Subcutaneous abdominal adipose tissue (tissue), 5 donors: ENCODE data around the gene WEE1.

Experiments used
- H3K27ac ChIP-seq: one replicate; pipeline ENCODE4 v1.7.0; 2013; ENCODE audit warnings: low read depth, mild to moderate bottlenecking, inconsistent platforms, low read length, moderate library complexity
- H3K27me3 ChIP-seq, 5 donors: one replicate each; pipeline ENCODE4 v1.7.0; 2013; ENCODE audit warnings: low read length in 5 of 5, inconsistent platforms in 1 of 5; ENCODE audit not compliant: control insufficient read depth in 5 of 5, insufficient read depth in 4 of 5
- H3K36me3 ChIP-seq, 5 donors: one replicate each; pipeline ENCODE4 v1.7.0; 2013; ENCODE audit warnings: low read length in 5 of 5; ENCODE audit not compliant: control insufficient read depth in 5 of 5, insufficient read depth in 5 of 5
- H3K4me1 ChIP-seq, 5 donors: one replicate each; pipeline ENCODE4 v1.7.0; 2013; ENCODE audit warnings: low read length in 5 of 5, mild to moderate bottlenecking in 3 of 5, moderate library complexity in 1 of 5; ENCODE audit not compliant: control insufficient read depth in 5 of 5, insufficient read depth in 5 of 5
- H3K4me3 ChIP-seq, 5 donors: one replicate each; pipeline ENCODE4 v1.7.0; 2013; ENCODE audit warnings: low read length in 5 of 5, low read depth in 1 of 5
- H3K9ac ChIP-seq, 5 donors: one replicate each; pipeline ENCODE4 v1.7.0; 2013; ENCODE audit warnings: low read length in 5 of 5, mild to moderate bottlenecking in 4 of 5, moderate library complexity in 3 of 5
- H3K9me3 ChIP-seq, 5 donors: one replicate each; pipeline ENCODE4 v1.7.0; 2013; ENCODE audit warnings: low read length in 5 of 5; ENCODE audit not compliant: control insufficient read depth in 5 of 5
- donor health status: healthy.
- donor health status: healthy.
- donor health status: healthy.
- donor health status: healthy.
- donor health status: healthy.

Gene WEE1

GRCh38 chr11:9606809-9607510, 33.5 kb downstream of the WEE1 start:
- H3K9ac ChIP-seq: no peak overlapping the region
- H3K27me3 ChIP-seq: no peaks in the 10 kb centered on the region
- no peaks in the 10 kb centered on the region for H3K9me3 ChIP-seq
- no peaks in the 10 kb centered on the region for H3K36me3 ChIP-seq
- H3K4me1 ChIP-seq: no peaks in the 10 kb centered on the region
- no peak overlapping the region for H3K27ac ChIP-seq
- no peak overlapping the region for H3K4me3 ChIP-seq

- Histone ChIP-seq H3K27ac (no peak overlapping the region), H3K4me3 (no peak overlapping the region), H3K36me3 (no peaks in the 10 kb centered on the region), H3K9ac (no peak overlapping the region), H3K9me3 (no peaks in the 10 kb centered on the region), H3K4me1 (peaks cover 0 to under 1% (median 0%) of the 10 kb centered on the region in 5 donors), H3K27me3 (no peaks in the 10 kb centered on the region)
Observed at GRCh38 chr11:9607511-9607899, 34.0 kb downstream of the WEE1 start.

GRCh38 chr11:9609002-9609759, 35.7 kb downstream of the WEE1 start:
- no peak overlapping the region for H3K9ac ChIP-seq
- no peak overlapping the region for H3K27ac ChIP-seq
- H3K4me3 ChIP-seq: no peak overlapping the region
- no peaks in the 10 kb centered on the region for H3K9me3 ChIP-seq
- no peaks in the 10 kb centered on the region for H3K36me3 ChIP-seq
- H3K4me1 ChIP-seq: peaks cover 0 to 15% (median 11%) of the 10 kb centered on the region in 5 donors
- no peaks in the 10 kb centered on the region for H3K27me3 ChIP-seq

GRCh38 chr11:9609841-9610240, 36.4 kb downstream of the WEE1 start:
- H3K36me3 ChIP-seq: no peaks in the 10 kb centered on the region

GRCh38 chr11:9613118-9613829, 39.8 kb downstream of the WEE1 start:
- Histone ChIP-seq H3K4me1 (peaks cover 2 to 27% (median 25%) of the 10 kb centered on the region in 5 donors), H3K9ac (peak overlapping the region; percentile 82 to 99 (median 94)), H3K9me3 (no peaks in the 10 kb centered on the region), H3K27ac (peak overlapping the region; percentile 100), H3K36me3 (no peaks in the 10 kb centered on the region), H3K4me3 (peak overlapping the region; percentile 69 to 80 (median 74)), H3K27me3 (no peaks in the 10 kb centered on the region)

More at GRCh38 chr11:9609841-9610240, 36.4 kb downstream of the WEE1 start:
- Histone ChIP-seq H3K9ac (no peak overlapping the region), H3K4me1 (peaks cover 2 to 22% (median 18%) of the 10 kb centered on the region in 5 donors), H3K27me3 (no peaks in the 10 kb centered on the region), H3K9me3 (no peaks in the 10 kb centered on the region), H3K27ac (no peak overlapping the region), H3K4me3 (no peak overlapping the region)

- peak overlapping the region; percentile 69 to 80 (median 74) for H3K4me3 ChIP-seq
- H3K9me3 ChIP-seq: no peaks in the 10 kb centered on the region
- peaks cover 2 to 27% (median 25%) of the 10 kb centered on the region in 5 donors for H3K4me1 ChIP-seq
- no peaks in the 10 kb centered on the region for H3K27me3 ChIP-seq
- peak overlapping the region; percentile 82 to 99 (median 94) for H3K9ac ChIP-seq
- H3K27ac ChIP-seq: peak overlapping the region; percentile 100
- no peaks in the 10 kb centered on the region for H3K36me3 ChIP-seq
Observed at GRCh38 chr11:9613830-9614762, 40.6 kb downstream of the WEE1 start.

- Histone ChIP-seq H3K4me1 (peaks cover 2 to 27% (median 25%) of the 10 kb centered on the region in 5 donors), H3K36me3 (no peaks in the 10 kb centered on the region), H3K4me3 (peak overlapping the region in 4 of 5 donors; percentile 69 to 80 (median 74)), H3K27ac (peak overlapping the region; percentile 100), H3K27me3 (no peaks in the 10 kb centered on the region), H3K9ac (peak overlapping the region in 3 of 5 donors; percentile 90 to 96 (median 94)), H3K9me3 (no peaks in the 10 kb centered on the region)
Observed at GRCh38 chr11:9615031-9615451, 41.6 kb downstream of the WEE1 start.

GRCh38 chr11:9616042-9616675, 42.7 kb downstream of the WEE1 start:
- Histone ChIP-seq H3K9me3 (no peaks in the 10 kb centered on the region), H3K27ac (no peak overlapping the region), H3K27me3 (no peaks in the 10 kb centered on the region), H3K36me3 (no peaks in the 10 kb centered on the region), H3K9ac (no peak overlapping the region), H3K4me1 (peaks cover 2 to 27% (median 25%) of the 10 kb centered on the region in 5 donors), H3K4me3 (no peak overlapping the region)

- Histone ChIP-seq H3K27me3 (no peaks in the 10 kb centered on the region), H3K9ac (no peak overlapping the region), H3K27ac (no peak overlapping the region), H3K4me1 (peaks cover 2 to 27% (median 25%) of the 10 kb centered on the region in 5 donors), H3K4me3 (no peak overlapping the region), H3K36me3 (no peaks in the 10 kb centered on the region), H3K9me3 (no peaks in the 10 kb centered on the region)
Observed at GRCh38 chr11:9616858-9617257, 43.4 kb downstream of the WEE1 start.
